ENCODE data around the gene ANKRD39. TPM values are rescaled to one million over a fixed set of nuclear protein-coding genes. Genes with fewer than 3 reads are reported as not detected.
A peak's percentile ranks its signal among the peaks of the same experiment; 100 is the strongest.

Gene ANKRD39
- total and polyA plus RNA-seq, 7 donors = 11.4 to 34.1 (median 14.8) TPM

DNA sequence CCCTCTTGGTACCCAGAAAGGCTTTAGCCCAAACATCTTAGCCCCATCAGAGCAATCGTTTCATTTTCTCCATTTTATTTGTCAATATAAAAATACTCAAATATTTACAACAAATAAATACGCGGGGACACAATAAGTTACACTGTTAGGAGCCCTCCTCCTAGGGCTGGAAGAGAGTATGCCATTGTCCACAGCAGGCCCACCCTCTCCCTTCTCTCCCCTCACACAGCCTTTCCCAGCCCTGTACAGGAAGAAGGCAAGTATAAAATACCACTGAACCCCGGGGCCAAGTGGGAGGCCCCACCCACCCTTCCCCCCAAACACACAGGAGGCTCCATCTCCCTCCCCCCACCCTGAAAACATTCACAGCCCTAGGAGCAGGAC lies 1.9 kb upstream of the ANKRD39 start:
- WGBS, 2 donors = 44 to 56% methylated on average over 4 of the region's 4 CpGs
- Histone ChIP-seq H3K36me3 (peaks cover 34 to 48% (median 39%) of the 10 kb centered on the region in 4 donors), H3K9me3 (no peaks in the 10 kb centered on the region), H3K27ac (peak overlapping the region; percentile 87 to 100 (median 92)), H3K4me1 (peaks cover 0 to 73% (median 65%) of the 10 kb centered on the region in 4 donors), H3K27me3 (no peaks in the 10 kb centered on the region), H3K4me3 (no peak overlapping the region)
- TF ChIP-seq POLR2AphosphoS5 (IDR thresholded peaks at IDR 0.05) = no peak
- TF ChIP-seq, protein P1, sequence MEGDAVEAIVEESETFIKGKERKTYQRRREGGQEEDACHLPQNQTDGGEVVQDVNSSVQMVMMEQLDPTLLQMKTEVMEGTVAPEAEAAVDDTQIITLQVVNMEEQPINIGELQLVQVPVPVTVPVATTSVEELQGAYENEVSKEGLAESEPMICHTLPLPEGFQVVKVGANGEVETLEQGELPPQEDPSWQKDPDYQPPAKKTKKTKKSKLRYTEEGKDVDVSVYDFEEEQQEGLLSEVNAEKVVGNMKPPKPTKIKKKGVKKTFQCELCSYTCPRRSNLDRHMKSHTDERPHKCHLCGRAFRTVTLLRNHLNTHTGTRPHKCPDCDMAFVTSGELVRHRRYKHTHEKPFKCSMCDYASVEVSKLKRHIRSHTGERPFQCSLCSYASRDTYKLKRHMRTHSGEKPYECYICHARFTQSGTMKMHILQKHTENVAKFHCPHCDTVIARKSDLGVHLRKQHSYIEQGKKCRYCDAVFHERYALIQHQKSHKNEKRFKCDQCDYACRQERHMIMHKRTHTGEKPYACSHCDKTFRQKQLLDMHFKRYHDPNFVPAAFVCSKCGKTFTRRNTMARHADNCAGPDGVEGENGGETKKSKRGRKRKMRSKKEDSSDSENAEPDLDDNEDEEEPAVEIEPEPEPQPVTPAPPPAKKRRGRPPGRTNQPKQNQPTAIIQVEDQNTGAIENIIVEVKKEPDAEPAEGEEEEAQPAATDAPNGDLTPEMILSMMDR (IDR thresholded peaks at IDR 0.05) = no peak
- DNase-seq = no peak
- intact Hi-C loops (cut with DNase I) = loop anchor here (5.0 to 10.0 kb wide), 4 partner anchors 42 to 325 kb away; partner anchors contain the start of genes ANKRD36, ARID5A, CNNM3 and CNNM4

DNA sequence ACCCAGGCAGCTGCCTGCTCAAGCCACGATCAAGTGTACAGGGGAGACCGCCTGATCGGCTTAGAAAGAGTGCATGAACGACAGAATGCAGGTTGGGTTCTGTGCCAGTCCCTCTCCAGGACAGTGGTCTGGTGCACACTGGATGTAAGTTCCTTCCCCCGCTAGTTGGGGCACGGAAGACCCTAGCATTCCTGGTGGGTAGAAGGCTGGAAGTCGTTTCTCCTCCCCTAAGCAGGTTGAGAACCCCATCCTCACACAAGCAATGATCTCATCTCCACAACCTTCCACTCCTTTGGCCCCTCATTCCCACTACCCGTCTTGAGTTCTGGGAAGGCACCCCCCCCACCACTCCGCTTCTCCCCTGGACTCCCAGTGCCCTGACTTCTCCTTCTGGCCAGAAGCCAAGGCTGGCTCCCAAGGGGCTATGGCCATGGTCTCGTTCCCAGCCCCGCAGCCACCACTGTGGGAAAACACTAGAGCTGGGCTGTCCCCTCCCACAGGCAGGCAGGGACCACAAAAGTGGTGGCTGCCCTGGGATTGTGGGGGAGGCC lies 1.4 kb upstream of the ANKRD39 start:
- H3K9me3 ChIP-seq = no peaks in the 10 kb centered on the region
- H3K27ac ChIP-seq = peak overlapping the region; percentile 87 to 100 (median 92)
- no peaks in the 10 kb centered on the region for H3K27me3 ChIP-seq
- DNase-seq = peak; percentile 85
- H3K36me3 ChIP-seq = peaks cover 29 to 46% (median 35%) of the 10 kb centered on the region in 4 donors
- peak overlapping the region in 3 of 4 donors; percentile 69 to 85 (median 78) for H3K4me3 ChIP-seq
- 73% methylated on average over 11 of the region's 11 CpGs for WGBS, 2 donors
- TF ChIP-seq POLR2A (IDR thresholded peaks at IDR 0.05) (no peak), POLR2AphosphoS5 (IDR thresholded peaks at IDR 0.05) (peak in 3 of 4 donors; percentile 0 to 29 (median 20))
- intact Hi-C loops (cut with DNase I) = loop anchor here (5.0 kb wide), 3 partner anchors 42 to 253 kb away; partner anchors contain the start of genes ANKRD36, CNNM3 and CNNM4
- H3K4me1 ChIP-seq = peaks cover 0 to 68% (median 61%) of the 10 kb centered on the region in 4 donors

DNA sequence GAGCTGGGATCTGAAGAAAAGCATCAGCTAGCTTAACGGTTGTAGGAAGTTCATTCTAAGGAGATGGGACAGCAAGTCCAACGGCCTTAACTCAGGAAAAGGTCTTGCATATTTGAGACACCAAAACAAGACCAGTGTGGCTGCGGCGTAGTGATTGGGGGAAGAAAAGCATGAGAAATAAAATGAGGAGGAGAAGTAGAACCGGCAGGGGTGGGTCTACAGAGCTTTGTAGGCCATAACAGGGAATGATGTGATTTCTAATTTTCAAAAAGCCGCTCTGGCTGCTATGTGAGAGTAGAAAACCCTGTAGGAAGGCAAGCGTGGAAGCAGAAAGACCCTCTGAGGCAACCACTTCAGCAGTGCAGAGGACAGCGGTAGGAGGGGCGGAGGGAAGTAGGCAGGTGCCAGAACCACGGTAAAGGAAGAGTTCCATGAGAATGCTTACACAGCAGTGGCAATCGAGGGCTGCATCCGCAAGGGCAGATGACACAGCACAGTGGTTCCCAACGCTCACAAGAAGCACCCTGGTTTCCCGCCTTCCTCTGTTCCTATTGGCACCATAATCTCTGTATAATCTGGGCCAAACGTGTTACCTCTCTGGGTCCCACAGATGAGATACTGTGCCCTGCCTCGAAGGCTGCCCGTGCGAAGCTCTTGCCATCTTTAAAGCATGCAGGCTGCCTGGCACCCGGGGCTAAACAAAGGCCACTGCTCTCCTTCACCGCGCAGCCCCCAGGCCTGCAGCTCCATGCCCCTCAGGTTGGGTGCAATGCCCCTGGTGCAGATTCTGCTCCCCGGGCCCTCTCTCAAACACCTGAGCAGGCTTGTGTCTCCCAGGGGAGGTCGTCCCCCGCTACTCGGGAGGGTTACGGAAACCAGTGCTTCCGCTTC lies 795 bp downstream of the ANKRD39 start:
- Histone ChIP-seq H3K9me3 (no peaks in the 10 kb centered on the region), H3K4me3 (peak overlapping the region; percentile 64 to 85 (median 74)), H3K4me1 (peaks cover 0 to 58% (median 53%) of the 10 kb centered on the region in 4 donors), H3K27me3 (no peaks in the 10 kb centered on the region), H3K27ac (peak overlapping the region; percentile 87 to 100 (median 92)), H3K36me3 (peaks cover 22 to 46% (median 30%) of the 10 kb centered on the region in 4 donors)
- TF ChIP-seq, protein P1 (IDR thresholded peaks at IDR 0.05) = no peak
- TF ChIP-seq POLR2A (IDR thresholded peaks at IDR 0.05) (no peak), EP300 (IDR thresholded peaks at IDR 0.05) (no peak), POLR2AphosphoS5 (IDR thresholded peaks at IDR 0.05) (no peak)
- 10 to 15% methylated on average over 27 of the region's 27 CpGs for WGBS, 2 donors
- intact Hi-C loops (cut with DNase I) = loop anchor here (2.0 to 5.0 kb wide), 4 partner anchors 40 to 255 kb away; partner anchors contain the start of genes ANKRD36, CNNM3, CNNM4 and KANSL3
- peak; percentile 78 for DNase-seq

DNA sequence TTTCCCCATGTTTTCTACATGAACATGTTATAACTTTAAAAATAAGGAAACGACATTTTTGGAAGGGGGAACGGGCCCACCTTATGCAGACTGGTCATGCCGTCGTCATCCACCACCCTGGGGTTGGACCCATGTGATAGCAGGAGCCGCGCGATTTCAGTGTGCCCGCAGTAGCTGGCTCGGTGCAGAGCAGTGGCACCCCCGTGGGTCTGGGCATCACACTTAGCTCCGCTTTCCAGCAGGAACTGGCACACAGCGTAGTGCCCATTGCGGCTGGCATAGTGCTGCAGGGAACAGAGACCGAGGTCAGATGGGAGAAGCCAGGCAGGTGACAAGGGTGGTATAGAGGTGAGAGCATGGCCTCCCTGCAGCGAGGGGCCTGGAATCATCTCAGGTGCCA lies 4.5 kb downstream of the ANKRD39 start:
- WGBS, 2 donors = 96 to 97% methylated on average over 15 of the region's 15 CpGs
- no peak for DNase-seq
- Histone ChIP-seq H3K27me3 (no peaks in the 10 kb centered on the region), H3K4me1 (peaks cover 0 to 21% (median 17%) of the 10 kb centered on the region in 4 donors), H3K4me3 (no peak overlapping the region), H3K9me3 (no peaks in the 10 kb centered on the region), H3K36me3 (peaks cover 6 to 62% (median 37%) of the 10 kb centered on the region in 4 donors), H3K27ac (no peak overlapping the region)
- intact Hi-C loops (cut with DNase I) = no loop called here
- TF ChIP-seq POLR2AphosphoS5 (IDR thresholded peaks at IDR 0.05) = no peak
- no peak for TF ChIP-seq POLR2A (IDR thresholded peaks at IDR 0.05)
- TF ChIP-seq, protein P1 (IDR thresholded peaks at IDR 0.05) = no peak
- TF ChIP-seq EP300 (IDR thresholded peaks at IDR 0.05) = no peak

DNA sequence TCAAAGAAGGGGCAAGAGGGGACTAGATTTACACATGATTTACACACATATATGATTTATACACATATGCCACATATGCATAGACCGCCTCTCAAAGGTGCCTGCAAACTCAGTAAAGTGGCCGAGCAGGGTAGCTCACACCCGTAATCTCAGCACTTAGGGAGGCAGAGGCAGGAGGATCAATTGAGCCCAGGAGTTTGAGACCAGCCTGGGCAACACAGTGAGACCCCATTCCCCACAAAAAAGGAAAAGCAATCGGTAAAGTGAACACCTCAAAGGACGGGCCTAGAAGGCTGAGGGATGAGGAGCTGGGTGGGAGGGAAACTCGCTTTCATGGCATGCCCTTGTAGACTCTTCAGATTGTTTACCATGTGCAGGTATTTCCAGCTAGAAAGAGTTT lies 5.1 kb downstream of the ANKRD39 start:
- TF ChIP-seq POLR2A (IDR thresholded peaks at IDR 0.05) (no peak), POLR2AphosphoS5 (IDR thresholded peaks at IDR 0.05) (no peak), EP300 (IDR thresholded peaks at IDR 0.05) (no peak)
- TF ChIP-seq, protein P1 (IDR thresholded peaks at IDR 0.05) = no peak
- 95 to 97% methylated on average over 6 of the region's 6 CpGs for WGBS, 2 donors
- no peaks in the 10 kb centered on the region for H3K27me3 ChIP-seq
- H3K27ac ChIP-seq = no peak overlapping the region
- H3K9me3 ChIP-seq = no peaks in the 10 kb centered on the region
- H3K4me1 ChIP-seq = peaks cover 0 to 18% (median 16%) of the 10 kb centered on the region in 4 donors
- H3K4me3 ChIP-seq = no peak overlapping the region
- H3K36me3 ChIP-seq = peaks cover 13 to 69% (median 43%) of the 10 kb centered on the region in 4 donors
- intact Hi-C loops (cut with DNase I) = no loop called here
- DNase-seq = no peak
